Measurements from ENCODE around the gene PDZD2.
"Not testable (repeated sequence)": the region's sequence is repeated elsewhere in the genome, so short reads cannot be mapped to it uniquely, and the experiment has no call there.

Gene PDZD2

GRCh38 chr5:31757806-31758205 is 118.9 kb downstream of the PDZD2 start:
- Histone ChIP-seq H3K27me3 (replicated peaks) (no peaks in the 10 kb centered on the region), H3K36me3 (replicated peaks) (no peaks in the 10 kb centered on the region), H3K4me3 (ENCODE audit: low read depth, low read length) (no peak overlapping the region), H3K27ac (no peak overlapping the region)
- DNase-seq: no peak
- TF ChIP-seq CTCF (IDR thresholded peaks at IDR 0.05; ENCODE audit: low read depth, low read length, missing control alignments): no peak
- in situ Hi-C loops (cut with HindIII; ENCODE audit: low pct_ligation_motif_present, low sequenced_read_pairs): no loop called here

DNA sequence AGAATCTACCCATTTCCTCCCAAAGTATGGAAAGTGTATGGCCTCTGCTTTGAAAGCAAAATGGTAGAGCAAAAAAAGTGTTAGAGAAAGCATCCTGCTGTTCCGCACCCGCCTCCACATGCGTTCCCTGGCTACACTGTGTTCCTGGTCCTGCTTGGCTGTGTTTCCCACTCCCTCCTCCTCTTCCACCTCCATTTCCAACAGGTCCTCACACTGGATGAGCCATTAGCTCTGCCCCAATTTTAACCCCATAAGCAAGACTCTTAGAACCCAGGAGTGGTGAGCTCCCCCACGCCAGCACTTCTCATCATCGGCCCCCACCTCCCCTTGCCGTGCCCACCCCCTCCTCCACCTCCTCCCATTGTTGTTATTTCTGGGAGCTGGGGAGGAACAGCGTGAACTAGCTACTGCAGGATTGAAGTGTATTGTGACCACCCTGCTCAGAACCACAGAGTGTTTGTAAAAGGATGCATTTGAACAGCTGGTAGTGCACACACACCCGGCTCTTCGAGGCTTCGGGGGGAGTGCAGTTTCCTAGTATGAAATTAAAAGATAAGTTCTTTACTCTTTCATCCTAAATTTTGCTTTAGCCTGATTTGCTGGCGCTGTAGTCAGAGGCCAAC is 120.0 kb downstream of the PDZD2 start:
- DNase-seq: no peak
- in situ Hi-C loops (cut with HindIII; ENCODE audit: low pct_ligation_motif_present, low sequenced_read_pairs): no loop called here
- Histone ChIP-seq H3K4me3 (ENCODE audit: low read depth, low read length) (no peak overlapping the region), H3K27me3 (replicated peaks) (no peaks in the 10 kb centered on the region), H3K36me3 (replicated peaks) (no peaks in the 10 kb centered on the region), H3K27ac (no peak overlapping the region)
- TF ChIP-seq CTCF (IDR thresholded peaks at IDR 0.05; ENCODE audit: low read depth, low read length, missing control alignments): no peak

DNA sequence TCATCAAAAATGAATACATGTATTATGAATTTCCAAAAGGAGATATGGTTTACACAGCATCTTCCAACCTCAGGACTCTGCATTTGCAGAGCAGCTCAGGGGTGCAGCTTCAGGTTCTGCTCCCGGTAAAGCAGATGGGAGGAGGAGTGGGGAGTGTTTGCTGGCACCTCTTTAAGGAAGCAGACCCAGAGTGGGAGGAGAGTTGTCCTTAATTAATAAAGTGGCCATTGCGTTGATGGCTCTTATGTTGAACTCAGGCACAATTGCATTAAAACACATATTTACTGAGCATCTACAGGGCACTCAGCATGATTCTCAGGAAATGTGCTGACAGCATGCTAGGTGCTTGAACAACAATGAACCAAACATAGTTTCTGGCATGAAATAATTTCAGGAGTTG is 121.0 kb downstream of the PDZD2 start:
- DNase-seq: no peak
- H3K27ac ChIP-seq: no peak overlapping the region
- no peaks in the 10 kb centered on the region for H3K27me3 ChIP-seq (replicated peaks)
- TF ChIP-seq CTCF (IDR thresholded peaks at IDR 0.05; ENCODE audit: low read depth, low read length, missing control alignments): no peak
- H3K36me3 ChIP-seq (replicated peaks): no peaks in the 10 kb centered on the region
- in situ Hi-C loops (cut with HindIII; ENCODE audit: low pct_ligation_motif_present, low sequenced_read_pairs): no loop called here
- no peak overlapping the region for H3K4me3 ChIP-seq (ENCODE audit: low read depth, low read length)

DNA sequence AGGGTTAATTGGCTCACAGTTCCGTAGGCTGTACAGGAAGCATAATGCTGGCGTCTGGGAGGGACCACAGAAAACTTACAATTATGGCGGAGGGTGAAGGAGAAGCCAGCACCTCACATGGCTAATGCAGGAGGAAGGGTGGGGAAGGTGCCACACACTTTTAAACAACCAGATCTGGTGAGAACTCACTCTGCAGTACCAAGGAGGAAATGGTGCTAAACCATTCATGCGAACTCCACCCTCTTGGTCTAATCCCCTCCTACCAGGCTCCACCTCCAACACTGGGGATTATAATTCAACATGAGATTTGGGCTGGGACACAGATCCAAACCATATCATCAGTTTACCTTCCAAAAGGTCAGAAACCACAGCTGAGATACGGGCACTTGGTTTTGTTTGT is 122.9 kb downstream of the PDZD2 start:
- Histone ChIP-seq H3K4me3 (ENCODE audit: low read depth, low read length) (no peak overlapping the region), H3K27ac (no peak overlapping the region), H3K36me3 (replicated peaks) (no peaks in the 10 kb centered on the region), H3K27me3 (replicated peaks) (no peaks in the 10 kb centered on the region)
- DNase-seq: no peak
- in situ Hi-C loops (cut with HindIII; ENCODE audit: low pct_ligation_motif_present, low sequenced_read_pairs): no loop called here
- TF ChIP-seq CTCF (IDR thresholded peaks at IDR 0.05; ENCODE audit: low read depth, low read length, missing control alignments): no peak

- TF ChIP-seq CTCF (IDR thresholded peaks at IDR 0.05; ENCODE audit: low read depth, low read length, missing control alignments): no peak
- Histone ChIP-seq H3K4me3 (ENCODE audit: low read depth, low read length) (no peak overlapping the region), H3K36me3 (replicated peaks) (no peaks in the 10 kb centered on the region), H3K27me3 (replicated peaks) (no peaks in the 10 kb centered on the region), H3K27ac (no peak overlapping the region)
- no peak for DNase-seq
- in situ Hi-C loops (cut with HindIII; ENCODE audit: low pct_ligation_motif_present, low sequenced_read_pairs): no loop called here
Observed at GRCh38 chr5:31763424-31763823, 124.5 kb downstream of the PDZD2 start.

DNA sequence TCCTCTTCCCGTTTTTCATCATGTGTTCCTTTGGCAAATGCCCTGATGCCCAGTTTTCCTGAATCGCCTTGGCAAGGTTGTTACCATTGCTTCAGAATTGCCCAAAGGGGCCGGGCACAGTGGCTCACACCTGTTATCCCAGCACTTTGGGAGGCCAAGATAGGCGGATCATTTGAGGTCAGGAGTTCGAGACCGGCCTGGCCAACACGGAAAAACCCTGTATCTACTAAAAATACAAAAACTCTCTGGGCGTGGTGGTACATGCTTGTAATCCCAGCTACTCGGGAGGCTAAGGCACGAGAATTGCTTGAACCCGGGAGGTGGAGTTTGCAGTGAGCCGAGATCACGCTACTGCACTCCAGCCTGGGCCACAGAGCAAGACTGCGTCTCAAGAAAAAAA is 125.8 kb downstream of the PDZD2 start:
- H3K27me3 ChIP-seq (replicated peaks); H3K36me3 ChIP-seq (replicated peaks); H3K4me3 ChIP-seq (ENCODE audit: low read depth, low read length); H3K27ac ChIP-seq; in situ Hi-C loops (cut with HindIII; ENCODE audit: low pct_ligation_motif_present, low sequenced_read_pairs); DNase-seq: not testable (repeated sequence)

Measured in brain microvascular endothelial cell (primary cell).